Activated CD4-positive, alpha-beta T cell treated with anti-CD3 and anti-CD28 coated beads for 4 hours (primary cell): Measurements from ENCODE around the gene COTL1.
"Not testable (repeated sequence)": the region's sequence is repeated elsewhere in the genome, so short reads cannot be mapped to it uniquely, and the experiment has no call there.

ENCODE experiments used
- DNase-seq, 2 donors: peaks; one replicate each; pipeline ENCODE4 v3.0.0-alpha.2; 2020

The COTL1 gene

DNA sequence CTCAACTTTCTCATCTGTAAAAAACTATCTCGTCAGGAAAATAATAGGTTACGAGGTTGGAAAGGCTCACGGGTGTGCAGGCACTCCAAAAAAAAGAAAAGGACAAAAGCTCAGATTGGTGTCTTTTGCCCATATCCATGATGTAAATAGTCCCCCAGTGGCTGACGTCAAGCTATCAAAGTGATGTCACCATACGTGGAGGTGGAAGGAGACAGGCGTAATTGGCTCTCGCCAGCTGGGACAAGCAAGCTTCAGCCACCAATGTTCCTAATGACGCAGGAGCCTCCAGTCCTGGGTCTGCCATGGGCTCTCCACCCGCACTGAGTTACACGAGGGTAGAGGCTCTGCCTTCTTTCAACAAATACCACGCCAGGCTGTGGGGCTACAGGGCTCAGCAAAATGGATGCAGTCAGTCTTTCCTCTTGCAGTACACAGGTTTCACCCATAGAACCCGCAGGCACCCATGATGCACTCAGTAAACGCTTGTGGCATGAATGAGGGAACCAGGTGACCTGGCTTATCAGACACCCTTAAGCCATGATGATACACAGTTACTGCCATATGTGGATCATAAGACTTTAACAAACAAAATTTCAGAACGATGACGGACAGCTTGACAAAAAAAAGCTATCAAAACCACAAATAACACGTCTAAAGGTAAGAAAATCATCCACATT, 50.5 kb downstream of the COTL1 start:
- no peak for DNase-seq

DNA sequence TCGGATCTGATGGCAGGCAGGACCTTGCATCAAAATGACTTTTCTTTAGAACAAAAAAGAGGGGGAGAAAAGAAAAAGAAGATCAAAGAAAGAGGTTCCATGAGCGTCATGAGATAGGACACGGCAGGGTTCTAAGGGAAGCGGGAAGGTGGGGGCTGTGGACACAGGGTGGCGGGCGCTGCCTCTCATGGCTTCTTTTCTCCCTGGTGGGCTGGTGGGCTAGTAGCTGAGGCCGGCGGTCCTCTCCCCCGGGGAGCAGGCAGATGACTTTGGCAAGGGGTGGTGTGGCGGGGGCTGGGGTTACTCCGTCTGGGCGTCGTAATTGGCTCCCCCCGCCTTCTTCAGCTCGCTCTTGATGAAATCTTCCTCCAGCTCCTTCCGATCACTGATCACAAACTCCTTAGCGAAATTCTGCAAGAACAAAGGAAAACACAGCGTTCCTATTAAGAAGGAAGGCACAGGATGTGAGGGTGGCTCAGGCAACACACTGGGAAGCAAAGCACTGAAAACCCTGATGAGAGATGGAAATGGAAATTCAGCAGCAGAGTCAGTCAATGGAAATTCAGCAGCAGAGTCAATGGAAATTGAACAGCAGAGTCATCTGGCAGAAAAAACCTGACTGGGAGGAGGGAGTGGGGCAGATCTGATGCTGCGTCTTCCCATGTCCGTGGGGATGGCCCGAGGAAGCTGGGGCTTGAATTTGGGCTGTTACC, 51.2 kb downstream of the COTL1 start:
- DNase-seq = no peak

DNA sequence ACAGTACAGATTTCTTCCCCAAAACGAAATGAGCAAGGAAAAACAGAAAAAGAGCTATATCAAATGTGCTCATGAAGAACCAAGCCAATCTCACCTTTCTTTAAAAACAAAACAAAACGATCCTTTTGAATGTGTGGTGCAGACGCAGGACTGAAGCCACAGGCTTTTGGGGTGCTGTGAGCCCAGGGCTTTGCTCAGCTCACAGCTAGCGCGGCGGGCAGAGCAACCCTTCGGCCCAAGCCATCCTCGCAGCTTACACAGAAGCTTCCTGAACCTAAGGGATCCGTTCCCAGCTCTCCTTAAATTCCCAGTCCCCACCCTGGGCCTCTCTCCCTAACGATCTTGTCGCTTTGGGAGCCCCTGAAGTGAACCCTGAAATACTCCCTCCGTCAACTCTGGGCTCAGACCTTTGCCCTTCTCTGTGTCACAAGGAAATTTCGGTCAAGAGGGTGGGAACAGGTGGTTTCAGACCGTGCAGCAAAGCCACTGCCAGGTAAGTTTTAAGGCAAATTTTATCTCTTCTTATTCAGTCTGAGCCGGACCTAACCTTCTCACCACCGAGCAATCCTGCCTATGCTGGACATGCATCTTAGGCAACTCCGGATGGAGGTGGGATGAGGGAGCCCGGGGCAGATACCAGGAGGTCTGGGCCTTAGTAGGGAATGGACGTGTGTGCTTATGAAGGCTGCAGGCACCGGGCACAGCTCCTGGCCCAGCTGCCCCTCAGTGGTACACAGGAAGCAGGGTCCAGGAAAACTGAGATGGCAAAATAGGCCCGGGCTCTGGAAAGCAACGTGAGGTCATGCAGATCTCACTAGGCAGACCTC, 52.0 kb downstream of the COTL1 start:
- DNase-seq = no peak

DNA sequence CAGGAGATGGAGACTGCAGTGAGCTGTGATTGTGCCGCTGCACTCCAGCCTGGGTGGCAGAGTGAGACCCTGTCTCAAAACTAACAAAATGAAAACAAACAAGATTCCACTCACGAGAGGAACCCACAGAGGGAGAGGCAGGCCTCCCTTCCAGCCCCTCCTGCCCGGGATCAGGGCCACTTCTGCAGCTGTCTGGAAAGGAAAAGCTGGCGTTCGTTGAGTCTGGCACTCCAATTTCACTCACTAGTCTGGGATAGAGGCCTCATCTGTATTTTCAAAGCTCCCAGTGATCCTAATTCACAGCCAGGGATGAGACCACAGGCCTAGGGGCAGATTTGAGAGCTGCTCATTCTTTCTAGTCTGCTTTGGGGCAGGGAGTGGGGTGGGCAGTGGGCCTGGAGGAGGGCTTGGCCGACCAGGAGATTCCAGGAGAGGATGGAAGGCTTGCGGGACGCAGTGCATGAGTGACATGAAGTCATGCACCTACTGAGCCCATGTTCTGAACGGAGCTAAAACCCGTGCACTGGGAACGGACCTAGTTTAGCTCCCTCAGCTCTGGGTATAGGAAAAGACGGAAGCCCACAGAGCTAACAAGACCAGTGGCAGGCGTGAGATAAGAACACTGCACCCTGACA, 54.0 kb downstream of the COTL1 start:
- DNase-seq = no peak

DNA sequence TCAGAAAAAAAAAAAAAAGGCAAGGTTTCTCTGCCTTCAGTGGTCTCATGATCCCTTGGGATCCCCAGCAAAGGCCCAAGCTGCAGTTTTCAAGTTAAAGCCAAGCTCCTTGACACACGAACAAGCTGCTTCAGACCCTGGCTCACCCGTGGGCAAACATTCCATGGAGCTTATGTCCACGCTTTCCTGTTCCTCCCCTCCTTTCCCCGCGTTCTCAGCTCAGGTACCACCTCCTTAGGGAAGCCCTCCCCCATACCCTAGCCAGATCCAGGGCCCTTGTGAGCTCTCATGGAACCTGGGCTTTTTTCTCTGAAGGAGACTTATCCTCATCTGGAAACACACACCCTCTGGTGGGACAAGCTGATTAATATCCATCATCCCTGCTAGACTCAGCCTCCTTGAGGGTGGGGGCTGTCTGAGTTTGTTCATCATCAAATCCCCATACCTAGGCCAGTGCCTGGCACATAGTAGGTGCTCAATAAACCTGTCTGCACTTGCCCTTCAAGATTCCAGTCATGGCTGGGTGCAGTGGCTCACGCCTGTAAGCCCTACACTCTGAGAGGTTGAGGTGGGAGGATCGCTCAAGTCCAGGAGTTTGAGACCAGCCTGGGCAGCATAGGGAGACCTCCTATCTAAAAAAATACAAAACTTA, 54.7 kb downstream of the COTL1 start:
- no peak for DNase-seq

DNA sequence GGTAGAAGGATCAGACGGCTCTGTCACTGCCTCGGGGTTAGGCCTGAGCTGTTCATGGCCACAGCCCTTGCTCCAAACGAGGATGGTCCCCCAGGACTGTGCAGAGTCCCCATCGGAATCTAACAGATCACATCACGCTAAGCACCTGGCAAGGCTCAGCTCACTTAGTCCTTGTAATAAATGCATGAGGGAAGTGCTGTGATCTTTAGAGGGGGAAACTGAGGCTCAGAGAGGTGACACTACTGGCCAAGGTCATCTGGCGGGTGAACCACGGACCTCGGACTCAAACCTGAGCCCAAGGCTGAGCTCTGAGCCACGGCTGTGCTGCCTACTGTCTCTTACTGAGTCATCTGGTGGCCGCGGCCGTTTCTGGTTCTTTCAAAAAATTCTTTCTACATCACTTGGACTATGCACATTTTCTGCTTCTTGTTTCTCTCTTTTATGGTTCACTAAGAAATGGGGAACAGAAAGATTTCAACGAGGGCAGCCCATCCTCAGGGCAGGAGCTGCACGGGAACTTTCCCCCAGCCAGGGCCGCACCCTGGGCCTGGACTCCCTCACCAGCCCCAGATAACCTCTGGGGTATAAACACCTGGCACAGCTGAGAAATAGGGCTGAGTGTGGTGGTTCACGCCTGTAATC, 55.6 kb downstream of the COTL1 start:
- DNase-seq = no peak

DNA sequence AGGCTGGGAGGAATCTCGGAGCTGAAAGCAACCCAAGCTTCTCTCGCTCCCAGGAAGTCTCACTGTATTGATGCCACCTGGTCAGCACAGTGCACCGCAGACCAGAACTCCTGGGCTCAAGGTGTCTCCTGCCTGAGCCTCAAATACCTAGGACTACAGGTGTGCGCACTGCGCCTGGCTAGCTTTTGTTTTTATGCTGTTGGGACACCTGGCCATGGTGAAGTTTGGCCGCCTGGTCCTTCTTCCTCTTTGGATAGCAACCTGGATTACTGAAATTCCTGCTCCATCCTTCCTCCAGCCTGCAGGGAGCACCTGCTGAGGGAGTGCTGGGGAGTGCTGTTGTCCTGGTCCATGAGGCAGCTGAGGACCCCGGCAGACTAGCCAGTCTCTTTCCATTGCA, 56.6 kb downstream of the COTL1 start:
- DNase-seq = no peak

DNA sequence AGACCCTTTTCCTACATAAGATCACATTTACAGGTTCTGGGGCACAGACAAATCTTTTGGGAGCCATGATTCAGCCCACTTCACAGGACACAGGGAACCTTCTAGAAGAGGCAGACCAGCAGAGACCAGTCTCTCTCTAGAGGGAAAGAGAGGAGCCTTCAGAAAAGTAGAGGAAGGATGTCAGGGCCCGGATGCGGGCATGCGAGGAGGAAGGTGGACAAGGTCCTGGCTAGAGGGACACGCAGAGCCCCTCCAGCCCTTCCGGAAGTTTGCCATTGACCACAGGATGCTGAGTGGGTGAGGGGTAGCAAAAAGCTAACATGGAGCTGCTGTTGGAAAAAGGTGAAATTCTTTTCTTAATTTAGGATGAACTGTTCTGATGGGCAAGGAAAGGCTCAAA, 57.6 kb downstream of the COTL1 start:
- DNase-seq = no peak

DNA sequence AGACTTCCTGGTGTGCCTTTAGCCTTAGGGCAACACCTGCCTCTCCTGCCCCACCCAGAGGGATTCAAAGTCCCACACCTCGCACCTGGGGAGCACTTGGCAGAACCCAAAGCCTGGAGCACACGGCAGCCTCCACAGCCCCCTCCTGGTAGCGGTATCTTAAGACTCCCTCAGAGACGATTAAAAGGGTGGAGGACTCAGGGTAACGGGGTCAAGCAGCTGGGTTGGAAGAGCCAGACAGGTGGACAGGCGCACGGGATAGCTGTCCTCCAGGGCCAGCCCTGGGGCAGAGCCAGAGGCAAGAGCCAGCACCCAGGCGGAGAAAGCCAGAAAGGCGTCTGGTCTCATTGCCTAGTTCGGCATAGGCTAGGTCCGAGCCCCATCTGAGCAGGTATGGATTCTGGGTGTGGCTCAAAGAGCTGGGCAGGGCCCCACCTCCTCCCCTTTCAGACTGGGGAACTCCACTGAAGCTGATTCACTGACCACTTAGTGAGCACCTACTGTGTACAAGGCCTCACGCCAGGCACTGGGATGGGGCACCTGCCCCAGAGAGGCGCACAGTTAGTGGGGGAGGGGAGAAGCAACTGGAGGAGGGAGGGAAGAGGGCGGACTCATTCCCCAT, 58.5 kb downstream of the COTL1 start:
- DNase-seq = no peak

DNA sequence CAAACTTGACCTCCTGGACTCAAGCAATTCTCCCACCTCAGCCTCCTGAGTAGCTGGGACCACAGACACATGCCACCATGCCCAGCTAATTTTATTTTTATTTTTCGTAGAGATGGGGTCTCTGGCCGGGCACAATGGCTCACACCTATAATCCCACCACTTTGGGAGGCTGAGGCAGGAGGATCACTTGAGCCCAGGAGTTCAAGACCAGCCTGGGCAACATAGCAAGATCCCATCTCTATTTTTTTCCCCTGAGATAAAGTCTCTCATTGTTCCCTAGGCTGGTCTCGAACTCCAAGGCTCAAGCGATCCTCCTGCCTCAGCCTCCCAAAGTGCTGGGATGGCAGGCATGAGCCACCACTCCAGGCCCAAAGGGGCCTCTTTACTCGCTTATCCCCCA, 59.0 kb downstream of the COTL1 start:
- not testable (repeated sequence) for DNase-seq

DNA sequence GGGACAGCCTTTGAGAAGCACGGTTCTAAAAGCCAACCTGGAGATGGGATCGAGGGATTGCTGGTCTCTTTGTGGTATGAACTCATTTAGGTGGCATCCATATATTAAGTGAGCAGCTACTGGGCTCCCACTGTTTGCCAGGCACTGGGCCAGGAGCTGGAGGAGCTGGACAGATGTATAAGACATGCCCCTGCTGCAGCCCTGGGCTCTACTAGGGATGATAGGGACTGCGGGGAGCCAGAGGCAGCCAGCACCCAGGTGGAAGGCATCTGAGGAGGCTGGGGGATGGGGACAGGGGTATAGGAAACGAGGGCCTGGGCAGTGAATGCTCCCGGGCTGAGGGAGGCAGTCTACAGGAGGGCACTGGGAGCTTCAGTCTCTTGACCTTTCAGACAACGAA, 60.4 kb downstream of the COTL1 start:
- no peak for DNase-seq

DNA sequence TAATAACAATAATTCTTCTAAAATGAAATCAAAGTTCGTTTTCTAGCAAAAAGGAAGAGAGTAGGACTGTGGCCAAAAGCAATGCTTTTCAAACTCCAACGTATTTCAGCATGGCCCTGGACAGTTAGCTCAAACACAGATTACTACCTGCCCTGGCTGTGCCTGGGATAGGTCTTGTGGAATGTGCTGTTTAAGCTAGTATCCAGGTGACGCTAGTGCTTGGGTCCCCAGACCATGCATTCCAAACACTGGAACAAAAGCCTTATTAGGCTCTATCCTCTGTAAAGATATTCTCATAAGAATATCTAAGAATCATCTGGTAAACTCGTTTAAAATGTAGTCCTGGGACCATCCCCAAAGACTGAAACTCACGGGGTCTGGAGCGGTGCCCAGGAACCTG, 60.8 kb downstream of the COTL1 start:
- DNase-seq = no peak

DNA sequence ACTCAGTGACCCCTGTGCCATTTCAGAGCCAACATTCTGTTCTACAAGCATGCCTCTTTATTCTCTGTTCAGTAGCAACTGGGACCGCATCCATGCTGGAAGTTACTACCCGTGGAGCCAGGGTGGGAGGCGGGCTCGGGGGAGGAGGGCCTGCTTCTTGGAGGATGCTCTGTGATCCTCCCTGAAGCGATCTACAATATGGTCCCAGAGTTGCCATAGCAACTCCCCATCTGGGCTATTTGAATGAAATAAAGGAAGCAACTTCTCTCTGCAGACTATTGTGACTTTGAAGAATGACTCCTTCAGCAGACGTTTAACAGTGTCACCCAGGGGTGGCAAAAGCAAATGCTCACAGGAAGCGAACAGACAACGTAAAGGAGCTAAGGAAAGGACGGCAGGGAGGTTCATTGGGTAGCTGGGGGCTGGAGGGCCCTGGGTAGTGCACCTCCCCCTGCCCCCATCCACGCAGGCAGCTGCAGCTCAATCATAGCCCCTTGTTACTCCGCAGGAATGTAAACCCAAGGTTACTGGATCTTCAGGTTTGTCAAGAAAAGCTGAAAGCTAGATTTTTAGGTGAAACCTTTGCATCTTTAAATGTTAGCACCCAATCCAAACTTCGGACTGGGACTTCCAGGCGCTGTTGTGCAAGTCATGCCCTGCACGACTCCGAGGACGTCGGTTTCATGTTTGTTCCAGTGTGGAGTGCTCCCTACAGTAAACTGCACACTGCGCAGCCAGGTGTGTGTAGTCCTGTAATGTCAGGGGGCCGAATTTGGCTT, 62.3 kb downstream of the COTL1 start:
- DNase-seq = no peak

DNA sequence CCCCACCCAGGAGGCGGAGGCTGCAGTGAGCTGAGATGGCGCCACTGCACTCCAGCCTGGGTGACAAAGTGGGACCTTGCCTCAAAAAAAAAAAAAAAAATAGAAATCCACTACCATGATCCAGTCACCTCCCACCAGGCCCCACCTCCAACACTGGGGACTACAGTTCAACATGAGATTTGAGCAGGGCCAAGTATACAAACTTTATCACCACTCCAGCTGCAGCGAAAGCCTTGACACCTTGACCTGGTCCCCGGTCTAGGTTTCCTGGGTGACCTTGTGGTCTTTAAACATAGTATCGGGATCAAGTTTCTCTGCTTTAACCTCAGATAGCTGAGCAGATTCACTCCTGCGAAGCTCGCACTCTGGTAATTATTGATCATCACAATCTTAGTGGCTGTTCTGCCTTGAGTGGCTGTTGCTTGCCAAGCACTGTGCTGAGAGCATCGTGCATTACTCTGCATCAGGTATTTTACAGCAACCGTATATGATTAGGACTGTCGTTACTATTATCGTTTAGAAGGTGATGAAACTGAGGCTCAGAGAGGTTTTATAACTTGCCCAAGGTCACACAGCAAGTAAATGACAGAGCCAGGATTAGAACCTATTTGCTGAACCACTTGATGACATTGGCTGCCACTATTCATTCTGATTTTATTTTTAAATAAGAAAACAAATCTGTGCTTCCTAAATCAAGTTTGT, 63.1 kb downstream of the COTL1 start:
- no peak for DNase-seq

DNA sequence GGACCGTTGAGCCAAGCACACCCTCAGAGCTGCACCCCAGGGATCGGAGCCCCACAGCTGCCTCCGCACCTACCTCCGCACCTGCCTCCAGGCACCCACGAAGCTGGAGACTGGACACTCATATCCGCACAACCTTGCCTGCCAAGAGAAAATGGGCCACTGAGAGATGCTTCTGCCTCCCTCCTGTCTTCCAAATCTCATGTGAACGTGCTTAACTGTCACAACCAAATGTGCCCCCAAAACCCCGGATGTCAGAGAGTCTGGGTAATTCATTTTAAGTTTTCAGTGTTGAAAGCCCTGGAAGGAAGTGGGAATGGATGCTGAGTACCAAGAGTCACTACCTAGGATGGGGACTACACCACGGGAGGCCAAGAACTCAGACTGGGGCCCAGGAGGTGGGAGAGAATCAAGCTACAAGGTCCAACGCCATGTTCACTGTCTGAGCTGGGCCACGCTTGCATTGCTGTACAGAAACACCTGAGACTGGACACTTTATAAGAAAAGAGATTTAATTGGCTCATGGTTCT, 63.9 kb downstream of the COTL1 start:
- peak; percentile 28 to 37 for DNase-seq

DNA sequence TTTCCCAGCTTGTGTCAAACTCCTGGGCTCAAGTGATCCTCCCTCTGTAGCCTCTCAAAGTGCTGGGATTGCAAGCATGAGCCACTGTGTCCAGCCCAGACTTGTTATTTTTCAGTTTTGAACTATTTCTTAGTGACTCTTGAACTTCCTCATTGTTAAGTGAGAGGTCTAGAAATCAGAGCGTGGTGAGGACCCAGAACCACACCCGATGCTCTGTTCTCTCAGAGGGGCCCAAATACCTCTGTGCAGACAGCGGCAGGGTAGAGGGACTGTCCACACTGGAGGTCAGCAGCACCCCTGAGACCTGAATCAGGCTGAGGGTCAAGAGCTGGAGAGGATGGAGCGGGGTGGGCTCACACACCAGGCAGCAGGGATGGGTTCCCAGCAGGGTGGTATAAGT, 65.7 kb downstream of the COTL1 start:
- no peak for DNase-seq

DNA sequence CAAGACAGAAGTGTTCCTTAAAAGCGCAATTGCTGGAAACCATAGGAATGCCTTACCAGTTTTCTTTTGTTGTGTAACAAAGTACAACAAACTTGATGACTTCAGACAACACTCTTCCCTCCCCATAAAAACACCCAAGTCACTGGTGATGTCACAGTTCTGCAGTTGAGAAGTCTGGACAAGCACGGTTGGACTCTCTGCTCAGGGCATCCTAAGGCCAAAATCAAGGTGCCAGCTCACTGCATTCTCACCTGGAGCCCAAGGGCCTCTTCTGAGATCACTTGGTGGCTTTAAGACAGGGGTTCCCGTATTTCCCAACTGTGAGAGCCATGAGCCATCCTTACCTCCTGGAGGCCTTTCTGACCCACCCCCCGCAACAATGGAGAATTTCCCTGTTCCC, 67.8 kb downstream of the COTL1 start:
- no peak for DNase-seq

DNA sequence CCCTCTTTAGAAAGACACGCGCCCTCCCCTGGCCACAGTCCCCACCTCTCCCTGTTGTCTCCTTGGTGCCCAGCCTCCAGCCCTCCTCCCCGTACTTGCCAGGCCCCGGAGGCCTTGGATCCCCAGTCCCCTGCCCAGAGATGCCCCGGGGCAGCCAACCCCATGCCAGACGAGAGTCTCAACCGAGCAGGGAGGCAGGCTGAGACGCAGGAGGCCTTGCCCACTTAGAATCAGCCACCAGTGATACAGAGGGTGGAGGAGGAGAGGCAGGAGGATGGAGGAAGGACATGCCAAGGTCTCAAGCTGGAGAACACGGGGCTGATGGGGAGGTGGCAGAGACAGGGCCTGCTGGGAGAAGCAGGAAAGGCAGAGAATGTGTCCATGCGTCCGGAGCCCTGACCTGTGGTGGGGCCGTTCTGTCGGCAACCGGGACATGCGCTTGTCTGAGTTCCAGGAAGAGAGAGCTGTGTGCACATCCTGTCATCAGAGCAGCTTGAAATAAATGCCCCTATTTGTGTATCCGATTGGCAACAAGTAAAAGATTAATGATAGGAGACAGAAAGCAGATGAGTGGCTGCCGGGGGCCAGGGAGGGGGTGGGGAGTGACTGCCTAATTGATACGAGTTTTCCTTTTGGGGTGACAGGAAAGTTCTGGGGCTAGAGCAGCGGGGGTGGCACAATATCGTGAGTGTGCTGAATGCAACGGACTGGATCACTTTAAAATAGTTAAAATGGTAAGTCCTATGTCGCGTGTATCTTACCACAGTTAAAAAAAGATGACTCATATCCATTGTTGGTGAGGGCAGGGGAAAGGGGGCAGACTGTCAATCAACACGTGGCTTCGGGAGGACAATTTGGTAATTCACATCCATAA, 68.7 kb downstream of the COTL1 start:
- peak; percentile 63 to 65 for DNase-seq

DNA sequence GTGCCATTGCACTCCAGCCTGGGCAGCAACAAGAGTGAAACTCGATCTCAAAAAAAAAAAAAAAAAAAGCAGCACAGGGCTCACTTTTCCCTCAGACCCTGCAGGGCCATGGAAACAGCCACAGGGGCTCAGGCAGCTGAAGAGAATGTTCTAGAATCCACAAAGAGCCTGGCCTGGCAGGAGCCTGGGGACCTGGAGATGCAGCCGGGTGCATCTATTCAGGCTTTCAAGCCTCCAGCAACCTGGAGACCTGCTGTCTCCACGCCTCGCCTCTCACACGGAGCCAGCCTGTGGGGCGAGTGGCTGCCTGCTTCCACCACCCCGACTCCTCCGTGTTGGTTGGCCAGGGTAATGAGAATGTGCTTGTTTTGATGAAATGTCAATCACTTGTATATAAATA, 69.4 kb downstream of the COTL1 start:
- DNase-seq = no peak
